CD4-positive, alpha-beta T cell (primary cell): ENCODE results near the gene BOK. TPM values are rescaled to one million over a fixed set of nuclear protein-coding genes. Genes with fewer than 3 reads are reported as not detected.
"Not testable (repeated sequence)": the region's sequence is repeated elsewhere in the genome, so short reads cannot be mapped to it uniquely, and the experiment has no call there.

ENCODE experiments used
- ATAC-seq: fragments of 200-7000 bp; cut with Tn5 transposase; one replicate; pipeline ENCODE4 v1.10.0; 2022; ENCODE audit warnings: mild to moderate bottlenecking; ENCODE audit not compliant: poor library complexity
- CTCF ChIA-PET: fragments of 350-600 bp; sonication (Branson Sonifier 250); formaldehyde crosslinking; loops from one replicate; lab custom pipeline; 2021; ENCODE audit warnings: antibody characterized with exemption, inconsistent platforms; lab: Charles Lee
- POLR2A ChIA-PET: fragments of 350-600 bp; sonication (Branson Sonifier 250); formaldehyde crosslinking; loops from one replicate; lab custom pipeline; 2021; ENCODE audit warnings: antibody characterized with exemption, inconsistent platforms; lab: Charles Lee
- DNase-seq, 14 experiments: peaks; one replicate each; pipeline ENCODE4 v3.0.0-alpha.2; 2013 to 2020; ENCODE audit warnings: mixed read lengths in 2 of 14
- H3K27ac ChIP-seq, 2 donors: one replicate each; pipeline versions ENCODE4 v1.5.1 to v1.7.0; 2013; ENCODE audit warnings: low read length in 2 of 2, low read depth in 1 of 2, mild to moderate bottlenecking in 1 of 2
- H3K27me3 ChIP-seq, 2 experiments: 1 replicate in 1 of 2; 2 replicates in 1 of 2; pipeline versions ENCODE4 v1.6.1 to v1.7.0; 2013; ENCODE audit warnings: low read length in 2 of 2, control low read depth in 1 of 2, mild to moderate bottlenecking in 1 of 2, moderate library complexity in 1 of 2; ENCODE audit not compliant: insufficient read depth in 2 of 2, control insufficient read depth in 1 of 2
- H3K36me3 ChIP-seq: one replicate; pipeline ENCODE4 v1.6.1; 2013; ENCODE audit warnings: low read length, control low read depth; ENCODE audit not compliant: insufficient read depth
- H3K4me1 ChIP-seq: one replicate; pipeline ENCODE4 v1.6.1; 2013; ENCODE audit warnings: low read length, control low read depth; ENCODE audit not compliant: insufficient read depth
- H3K4me3 ChIP-seq: one replicate; pipeline ENCODE4 v1.5.1; 2013; ENCODE audit warnings: mild to moderate bottlenecking, low read length, moderate library complexity
- H3K9me3 ChIP-seq, 2 experiments: 1 replicate in 1 of 2; 2 replicates in 1 of 2; pipeline versions ENCODE4 v1.6.1 to v1.7.0; 2013; ENCODE audit warnings: low read length in 2 of 2, mild to moderate bottlenecking in 2 of 2, control low read depth in 1 of 2, moderate library complexity in 1 of 2; ENCODE audit not compliant: control insufficient read depth in 1 of 2, insufficient read depth in 1 of 2
- H3K27ac Mint-ChIP-seq: one replicate; pipeline ENCODE4 v1.8.0; 2020; ENCODE audit warnings: mixed read lengths
- H3K27me3 Mint-ChIP-seq: one replicate; pipeline ENCODE4 v1.8.0; 2021; ENCODE audit warnings: mixed read lengths
- H3K36me3 Mint-ChIP-seq: one replicate; pipeline ENCODE4 v1.8.0; 2021; ENCODE audit warnings: low read depth, mixed read lengths
- H3K4me1 Mint-ChIP-seq: one replicate; pipeline ENCODE4 v1.8.0; 2021; ENCODE audit warnings: low read depth, mixed read lengths
- H3K4me3 Mint-ChIP-seq: one replicate; pipeline ENCODE4 v1.8.0; 2020; ENCODE audit warnings: mild to moderate bottlenecking, mixed read lengths
- H3K9me3 Mint-ChIP-seq: one replicate; pipeline ENCODE4 v1.8.0; 2020; ENCODE audit warnings: mixed read lengths
- CTCF ChIP-seq: fragments of 200-600 bp; IDR thresholded peaks from one replicate; pipeline ENCODE4 v1.8.0; 2022; ENCODE audit warnings: antibody characterized with exemption, mild to moderate bottlenecking
- intact Hi-C, 2 experiments: fragments of 100-400 bp; cut with DNase I in 1 of 2; cut with micrococcal nuclease in 1 of 2; formaldehyde crosslinking; loops; one replicate each; pipeline versions ENCODE4 v1.15.1 to v1.9.0; 2023 to 2025; cut with DNase I, micrococcal nuclease
- total RNA-seq, 174 experiments: library from RNA in 2 of 174; stranded (reverse) in 2 of 174; gene quantifications; one replicate each; pipeline ENCODE4 v1.2.3 and lab custom pipeline; 2021 to 2026

Gene BOK
- total RNA-seq, 2 experiments from 2014 or later, result not detected

DNA sequence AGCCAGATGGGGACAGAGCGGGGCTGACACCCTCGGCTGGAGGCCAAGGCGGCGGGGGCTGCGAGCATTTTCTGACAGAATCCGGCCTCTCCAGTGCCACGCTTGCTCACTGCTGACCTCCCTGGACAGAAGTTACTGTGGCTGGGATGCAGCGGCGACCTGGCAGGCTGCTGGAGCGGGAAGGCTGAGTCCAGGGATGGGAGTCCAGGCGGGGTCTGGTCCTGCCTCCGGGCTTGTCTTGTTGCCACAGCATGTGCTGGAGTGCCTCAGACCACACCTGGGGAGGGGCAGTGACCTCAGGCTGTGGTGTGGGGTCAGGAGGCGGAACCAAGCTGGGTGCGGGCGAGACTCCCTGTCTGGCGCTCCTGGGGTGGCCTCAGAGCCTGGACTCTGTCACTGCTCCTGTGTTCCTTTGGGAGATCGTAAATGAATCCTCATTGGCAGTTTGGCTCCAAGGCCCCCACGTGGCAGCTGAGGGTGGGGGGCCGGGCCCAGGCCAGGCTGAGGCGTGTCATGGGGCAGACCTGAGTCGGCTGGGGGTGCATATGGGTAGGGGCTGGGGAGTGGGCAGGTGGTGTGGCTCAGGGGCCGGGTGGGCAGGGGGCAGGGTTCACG lies 5.5 kb downstream of the BOK start:
- H3K36me3 ChIP-seq, result no peaks in the 10 kb centered on the region
- DNase-seq (no peak), ATAC-seq (no peak)
- no peaks in the 10 kb centered on the region for H3K9me3 Mint-ChIP-seq
- H3K4me3 Mint-ChIP-seq, result no peak overlapping the region
- peaks cover 12 to 18% of the 10 kb centered on the region in 2 experiments for H3K27me3 ChIP-seq
- no peak overlapping the region for H3K4me3 ChIP-seq
- H3K27ac Mint-ChIP-seq, result no peak overlapping the region
- H3K27me3 Mint-ChIP-seq, result peaks cover 10% of the 10 kb centered on the region
- peaks cover 4% of the 10 kb centered on the region for H3K4me1 ChIP-seq
- TF ChIP-seq CTCF, result no peak
- CTCF ChIA-PET, result no interaction called here
- intact Hi-C loops, result no loop called here
- no peaks in the 10 kb centered on the region for H3K36me3 Mint-ChIP-seq
- no peaks in the 10 kb centered on the region for H3K4me1 Mint-ChIP-seq
- no peak overlapping the region for H3K27ac ChIP-seq
- POLR2A ChIA-PET, result no interaction called here
- H3K9me3 ChIP-seq, result no peaks in the 10 kb centered on the region

GRCh38 chr2:241564596-241565410 lies 6.3 kb downstream of the BOK start:
- Histone ChIP-seq H3K9me3 (no peaks in the 10 kb centered on the region), H3K4me1 (peaks cover 1% of the 10 kb centered on the region), H3K36me3 (no peaks in the 10 kb centered on the region), H3K4me3 (no peak overlapping the region), H3K27me3 (peaks cover 10 to 13% of the 10 kb centered on the region in 2 experiments), H3K27ac (no peak overlapping the region)
- Mint-ChIP-seq H3K4me1 (no peaks in the 10 kb centered on the region), H3K4me3 (no peak overlapping the region), H3K27me3 (peaks cover 8% of the 10 kb centered on the region), H3K9me3 (no peaks in the 10 kb centered on the region), H3K36me3 (no peaks in the 10 kb centered on the region), H3K27ac (no peak overlapping the region)
- intact Hi-C loops, result no loop called here
- DNase-seq, result no peak
- CTCF ChIA-PET, result no interaction called here
- TF ChIP-seq CTCF, result no peak
- POLR2A ChIA-PET, result no interaction called here
- no peak for ATAC-seq

- Mint-ChIP-seq H3K4me1 (no peaks in the 10 kb centered on the region), H3K9me3 (no peaks in the 10 kb centered on the region), H3K36me3 (no peaks in the 10 kb centered on the region), H3K27ac (no peak overlapping the region), H3K4me3 (no peak overlapping the region), H3K27me3 (peaks cover 2% of the 10 kb centered on the region)
- intact Hi-C loops, result no loop called here
- ATAC-seq (no peak), DNase-seq (no peak)
- Histone ChIP-seq H3K36me3 (no peaks in the 10 kb centered on the region), H3K4me3 (no peak overlapping the region), H3K4me1 (no peaks in the 10 kb centered on the region), H3K27me3 (peaks cover 4 to 7% of the 10 kb centered on the region in 2 experiments), H3K27ac (no peak overlapping the region), H3K9me3 (no peaks in the 10 kb centered on the region)
- TF ChIP-seq CTCF, result no peak
- ChIA-PET POLR2A (no interaction called here), CTCF (no interaction called here)
Measured at GRCh38 chr2:241565411-241565810, 6.9 kb downstream of the BOK start.

DNA sequence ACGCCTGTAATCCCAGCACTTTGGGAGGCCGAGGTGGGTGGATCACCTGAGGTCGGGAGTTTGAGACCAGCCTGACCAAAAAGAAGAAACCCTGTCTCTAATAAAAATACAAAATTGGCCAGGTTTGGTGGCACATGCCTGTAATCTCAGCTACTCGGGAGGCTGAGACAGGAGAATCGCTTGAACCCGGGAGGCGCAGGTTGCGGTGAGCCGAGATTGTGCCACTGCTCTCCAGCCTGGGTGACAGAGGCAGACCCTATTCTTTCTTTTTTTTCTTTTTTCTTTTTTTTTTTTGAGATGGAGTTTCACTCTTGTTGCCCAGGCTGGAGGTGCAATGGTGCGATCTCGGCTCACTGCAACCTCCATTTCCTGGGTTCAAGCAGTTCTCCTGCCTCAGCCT lies 7.5 kb downstream of the BOK start:
- H3K4me3 Mint-ChIP-seq, POLR2A ChIA-PET, H3K4me3 ChIP-seq, H3K27me3 ChIP-seq, H3K27me3 Mint-ChIP-seq, H3K9me3 Mint-ChIP-seq, H3K4me1 ChIP-seq, H3K27ac Mint-ChIP-seq, H3K36me3 Mint-ChIP-seq, H3K27ac ChIP-seq, H3K4me1 Mint-ChIP-seq, ATAC-seq, CTCF ChIA-PET, H3K9me3 ChIP-seq, intact Hi-C loops, DNase-seq, H3K36me3 ChIP-seq: not testable (repeated sequence)
